ENCODE data around the gene FEM1C. TPM values are rescaled to one million over a fixed set of nuclear protein-coding genes. Genes with fewer than 3 reads are reported as not detected.

The FEM1C gene
- total and polyA plus RNA-seq, 9 of the 15 experiments (the other 6 are each of a cell fraction or from before 2014, with no cell fraction given), result 1.4 to 9.3 (median 4.3) TPM

- no peak for TF ChIP-seq ZNF609 (CRISPR knock-in tag; IDR thresholded peaks at IDR 0.05; ENCODE audit: borderline replicate concordance)
- TF ChIP-seq, protein P1, sequence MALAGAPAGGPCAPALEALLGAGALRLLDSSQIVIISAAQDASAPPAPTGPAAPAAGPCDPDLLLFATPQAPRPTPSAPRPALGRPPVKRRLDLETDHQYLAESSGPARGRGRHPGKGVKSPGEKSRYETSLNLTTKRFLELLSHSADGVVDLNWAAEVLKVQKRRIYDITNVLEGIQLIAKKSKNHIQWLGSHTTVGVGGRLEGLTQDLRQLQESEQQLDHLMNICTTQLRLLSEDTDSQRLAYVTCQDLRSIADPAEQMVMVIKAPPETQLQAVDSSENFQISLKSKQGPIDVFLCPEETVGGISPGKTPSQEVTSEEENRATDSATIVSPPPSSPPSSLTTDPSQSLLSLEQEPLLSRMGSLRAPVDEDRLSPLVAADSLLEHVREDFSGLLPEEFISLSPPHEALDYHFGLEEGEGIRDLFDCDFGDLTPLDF (CRISPR knock-in tag; IDR thresholded peaks at IDR 0.05), result no peak
- no peak for TF ChIP-seq SPI1 (IDR thresholded peaks at IDR 0.05; ENCODE audit: borderline replicate concordance, low read depth, low read length)
- no peak for TF ChIP-seq RBM25 (IDR thresholded peaks at IDR 0.05; ENCODE audit: low read depth, low read length, severe bottlenecking)
- TF ChIP-seq NFIX (CRISPR knock-in tag; IDR thresholded peaks at IDR 0.05; ENCODE audit: low read depth), result no peak
- TF ChIP-seq MTA1 (IDR thresholded peaks at IDR 0.05; ENCODE audit: borderline replicate concordance), result no peak
- no peak for TF ChIP-seq THRA (IDR thresholded peaks at IDR 0.05)
- no peak for TF ChIP-seq ZNF263 (CRISPR knock-in tag; IDR thresholded peaks at IDR 0.05; ENCODE audit: borderline replicate concordance)
- TF ChIP-seq TBL1XR1 (IDR thresholded peaks at IDR 0.05; ENCODE audit: low read length in 2 of 2), result no peak
- no peak for TF ChIP-seq CAMTA2 (CRISPR knock-in tag; conservative IDR thresholded peaks at IDR 0.05)
- TF ChIP-seq CBFA2T3 (IDR thresholded peaks at IDR 0.05), result no peak
- TF ChIP-seq SLC30A9 (CRISPR knock-in tag; IDR thresholded peaks at IDR 0.05), result no peak
These were observed 49.8 kb downstream of the FEM1C start (continued) for GRCh38 chr5:115494570-115495289.
